GM19455 (cell line): Measurements from ENCODE around the gene MARK1.

ENCODE experiments used
- ATAC-seq: cut with Tn5 transposase; IDR thresholded peaks from one replicate; pipeline ENCODE4 v1.9.1; 2021; ENCODE audit not compliant: unreplicated experiment

The MARK1 gene

GRCh38 chr1:220687809-220688208, 159.9 kb downstream of the MARK1 start:
- no peak for ATAC-seq

DNA sequence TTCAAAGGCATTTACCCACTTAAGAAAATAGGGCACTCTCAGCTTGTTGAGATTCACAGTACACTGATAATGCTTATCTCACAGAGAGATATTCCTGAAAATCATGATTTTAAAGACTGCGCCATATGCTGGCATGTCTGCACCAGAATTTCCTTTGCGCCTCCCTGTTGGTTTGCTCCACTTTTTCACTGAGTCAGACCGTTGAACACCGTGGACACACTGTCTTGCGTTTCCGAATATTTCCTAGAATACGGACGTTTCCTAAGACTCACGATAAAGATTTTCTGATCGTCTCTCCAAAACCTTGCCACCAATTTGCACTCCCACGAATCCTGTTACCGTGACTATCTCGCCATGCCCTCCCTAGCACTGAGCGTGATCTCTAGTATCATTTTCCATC, 161.7 kb downstream of the MARK1 start:
- no peak for ATAC-seq

GRCh38 chr1:220690140-220691052, 162.5 kb downstream of the MARK1 start, which contains the start of gene C1orf115:
C1orf115 (plus strand) TSS chr1:220690363; CDS start chr1:220690403, 40 bp downstream.
- ATAC-seq: peak; percentile 99

DNA sequence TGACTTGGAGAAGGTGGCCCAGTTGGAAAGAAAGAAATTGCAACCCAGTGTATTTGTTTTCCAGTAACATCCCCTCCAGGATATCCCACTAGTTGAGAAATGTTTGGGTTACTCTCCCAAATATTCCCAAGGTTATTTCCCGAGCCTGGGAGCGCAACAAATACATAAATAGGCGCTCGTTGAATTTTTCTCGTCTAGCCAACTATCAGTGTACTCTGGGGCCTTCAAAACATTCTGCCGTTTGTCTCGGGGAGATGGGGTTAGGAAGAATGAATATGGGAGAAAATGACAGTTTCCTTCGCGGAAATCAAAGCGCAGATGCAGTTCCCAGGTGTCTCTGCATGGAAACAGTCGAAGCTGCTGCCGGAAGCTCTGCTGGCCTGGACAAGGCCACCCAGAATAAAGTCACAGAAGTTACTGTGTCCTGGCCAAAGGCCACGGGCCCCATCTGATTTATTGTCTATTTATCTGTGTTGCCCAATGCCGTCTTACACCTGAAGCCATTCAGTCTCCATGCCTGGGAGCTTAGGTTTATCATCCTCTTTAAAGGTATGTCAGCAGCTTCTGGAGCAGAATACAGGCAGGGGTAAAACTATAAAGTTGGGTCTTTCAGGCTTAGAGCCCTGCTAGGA, 163.2 kb downstream of the MARK1 start:
- no peak for ATAC-seq

GRCh38 chr1:220692436-220693228, 164.7 kb downstream of the MARK1 start:
- ATAC-seq: no peak

GRCh38 chr1:220694866-220695382, 167.0 kb downstream of the MARK1 start:
- ATAC-seq: no peak

GRCh38 chr1:220695426-220695825, 167.5 kb downstream of the MARK1 start:
- no peak for ATAC-seq

DNA sequence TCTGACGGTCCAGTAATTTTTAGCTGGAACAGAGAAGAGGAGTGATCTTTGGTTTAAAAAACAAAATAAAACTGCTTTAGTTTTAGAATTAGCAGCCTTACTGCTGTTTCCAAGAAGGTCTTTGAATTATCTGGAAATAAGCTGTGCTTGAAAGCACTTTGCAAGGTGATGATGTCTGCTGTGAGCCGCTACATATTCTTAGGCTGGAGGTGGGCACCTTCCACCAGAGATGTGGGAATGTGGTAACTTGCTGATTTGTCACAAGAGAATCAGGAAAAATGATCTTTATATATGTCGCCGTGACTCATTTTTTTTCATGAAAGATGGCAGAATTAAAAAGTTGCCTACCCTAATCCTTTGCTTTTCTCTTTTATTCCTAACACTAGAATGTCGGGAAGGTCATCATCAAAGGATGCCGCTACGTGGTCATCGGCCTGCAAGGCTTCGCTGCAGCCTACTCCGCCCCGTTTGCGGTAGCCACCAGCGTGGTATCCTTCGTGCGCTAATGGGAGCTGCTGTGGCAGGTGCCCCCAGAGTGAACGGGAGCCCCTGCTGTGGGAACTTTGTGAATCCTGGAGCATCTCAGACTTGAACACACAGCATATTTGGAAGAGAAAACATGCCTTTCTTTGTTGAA, 168.4 kb downstream of the MARK1 start:
- no peak for ATAC-seq

DNA sequence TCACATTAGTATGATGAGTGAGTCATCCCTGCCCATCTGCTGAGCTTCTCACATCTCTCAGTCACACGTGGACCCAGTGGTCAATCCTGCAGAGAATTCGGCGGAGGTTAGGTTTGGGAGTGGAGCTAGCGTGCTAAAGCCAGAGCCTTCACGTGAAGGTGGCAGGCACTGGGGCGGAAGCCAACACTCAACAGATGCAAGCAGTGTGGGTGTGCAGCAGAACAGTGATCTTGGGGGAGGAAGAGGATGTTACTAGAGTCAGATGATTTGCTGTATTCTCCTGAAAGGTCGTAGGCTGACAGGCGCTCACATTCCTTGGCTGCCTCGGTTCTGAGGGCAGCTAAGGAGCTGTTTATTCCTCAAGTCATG, 168.9 kb downstream of the MARK1 start:
- no peak for ATAC-seq

- ATAC-seq: no peak
Observed at GRCh38 chr1:220697326-220697725, 169.4 kb downstream of the MARK1 start.

GRCh38 chr1:220698607-220699016, 170.7 kb downstream of the MARK1 start:
- ATAC-seq: no peak

GRCh38 chr1:220699044-220699443, 171.1 kb downstream of the MARK1 start:
- no peak for ATAC-seq

- no peak for ATAC-seq
Observed at GRCh38 chr1:220700556-220701179, 172.7 kb downstream of the MARK1 start.

- ATAC-seq: no peak
Observed at GRCh38 chr1:220701974-220702373, 174.0 kb downstream of the MARK1 start.

GRCh38 chr1:220702733-220703270, 174.9 kb downstream of the MARK1 start:
- ATAC-seq: no peak

GRCh38 chr1:220703305-220703704, 175.4 kb downstream of the MARK1 start:
- no peak for ATAC-seq

DNA sequence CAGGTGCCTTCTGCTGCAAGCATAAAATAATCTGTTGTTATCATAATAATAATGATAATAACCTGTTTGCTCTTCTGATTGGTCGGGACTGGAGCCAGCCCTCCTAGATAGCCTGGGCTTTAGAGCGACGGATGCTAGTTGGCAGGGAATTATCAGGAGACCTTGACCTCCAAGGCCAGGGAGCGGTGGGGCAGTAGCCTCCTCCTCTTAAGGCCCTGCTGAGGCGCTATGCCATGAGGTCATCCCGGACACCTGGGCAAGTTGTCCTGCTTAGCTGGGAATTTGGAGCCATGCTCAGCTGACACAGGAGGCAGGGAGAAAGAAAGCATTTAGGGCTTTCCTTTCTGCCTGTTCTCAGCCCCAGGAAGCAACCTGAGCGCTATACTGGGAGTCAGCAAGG, 177.8 kb downstream of the MARK1 start:
- ATAC-seq: no peak

- ATAC-seq: no peak
Observed at GRCh38 chr1:220706480-220706879, 178.5 kb downstream of the MARK1 start.

GRCh38 chr1:220707160-220707559, 179.2 kb downstream of the MARK1 start:
- no peak for ATAC-seq

- ATAC-seq: no peak
Observed at GRCh38 chr1:220708244-220708643, 180.3 kb downstream of the MARK1 start.
